Activated naive CD8-positive, alpha-beta T cell (primary cell): ENCODE results near the gene ZNF483.
"Not testable (repeated sequence)": the region's sequence is repeated elsewhere in the genome, so short reads cannot be mapped to it uniquely, and the experiment has no call there.

Experiments used
- H3K27ac Mint-ChIP-seq: one replicate; pipeline ENCODE4 v1.8.0; 2021; ENCODE audit warnings: mixed read lengths
- H3K27me3 Mint-ChIP-seq: one replicate; pipeline ENCODE4 v1.8.0; 2021; ENCODE audit warnings: mixed read lengths
- H3K36me3 Mint-ChIP-seq: one replicate; pipeline ENCODE4 v1.8.0; 2021; ENCODE audit warnings: mixed read lengths
- H3K4me1 Mint-ChIP-seq: one replicate; pipeline ENCODE4 v1.8.0; 2021; ENCODE audit warnings: low read depth, mixed read lengths
- H3K4me3 Mint-ChIP-seq: one replicate; pipeline ENCODE4 v1.8.0; 2021; ENCODE audit warnings: mild to moderate bottlenecking, mixed read lengths
- H3K9me3 Mint-ChIP-seq: one replicate; pipeline ENCODE4 v1.8.0; 2021; ENCODE audit warnings: low read depth, mixed read lengths

ZNF483 gene

DNA sequence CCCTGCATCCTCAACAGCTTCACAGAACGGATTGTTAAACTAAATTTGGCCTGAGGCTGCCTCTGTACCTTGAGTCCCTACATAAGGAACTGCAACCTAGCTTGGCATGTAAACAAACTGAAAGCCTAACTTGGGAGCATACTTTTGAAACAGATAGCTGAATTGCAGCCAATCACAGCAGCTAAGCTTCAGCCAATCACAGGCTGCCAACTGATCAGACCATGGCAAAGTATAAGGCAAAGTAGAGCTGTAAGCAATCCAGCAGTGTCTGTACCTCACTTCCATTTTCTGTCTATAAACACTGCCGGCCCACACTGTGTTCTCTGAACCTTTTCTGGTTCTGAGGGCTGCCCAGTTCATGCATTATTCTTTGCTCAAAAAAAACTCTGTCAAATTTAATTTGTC is 8.9 kb upstream of the ZNF483 start:
- H3K9me3 Mint-ChIP-seq: peaks cover 3% of the 10 kb centered on the region
- H3K27me3 Mint-ChIP-seq: peaks cover 4% of the 10 kb centered on the region
- peaks cover 3% of the 10 kb centered on the region for H3K36me3 Mint-ChIP-seq
- no peak overlapping the region for H3K27ac Mint-ChIP-seq
- no peaks in the 10 kb centered on the region for H3K4me1 Mint-ChIP-seq
- no peak overlapping the region for H3K4me3 Mint-ChIP-seq

DNA sequence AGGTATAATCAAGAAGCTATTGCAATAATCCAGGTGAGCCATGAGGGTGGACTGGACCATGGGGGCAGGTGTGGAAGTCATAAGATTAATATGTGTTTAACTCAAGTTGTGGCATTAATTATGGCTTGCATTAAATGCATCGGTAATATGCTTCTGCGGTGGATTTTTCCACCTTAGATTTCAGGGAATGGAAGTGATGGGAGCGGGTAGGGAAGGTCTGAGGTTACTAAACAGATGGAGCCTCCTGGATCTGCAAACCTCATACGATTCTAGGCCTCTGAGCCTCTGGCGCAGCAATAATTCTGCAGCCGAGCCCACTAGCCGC is 286 bp upstream of the ZNF483 start:
- H3K4me3 Mint-ChIP-seq: peak overlapping the region; percentile 95
- H3K9me3 Mint-ChIP-seq: no peaks in the 10 kb centered on the region
- H3K27me3 Mint-ChIP-seq: peaks cover 3% of the 10 kb centered on the region
- peaks cover 26% of the 10 kb centered on the region for H3K4me1 Mint-ChIP-seq
- peak overlapping the region; percentile 41 for H3K27ac Mint-ChIP-seq
- H3K36me3 Mint-ChIP-seq: peaks cover 8% of the 10 kb centered on the region

- Mint-ChIP-seq H3K27ac (peak overlapping the region; percentile 25), H3K9me3 (no peaks in the 10 kb centered on the region), H3K4me3 (no peak overlapping the region), H3K27me3 (no peaks in the 10 kb centered on the region), H3K4me1 (peaks cover 26% of the 10 kb centered on the region), H3K36me3 (peaks cover 18% of the 10 kb centered on the region)
These were observed 2.4 kb downstream of the ZNF483 start for GRCh38 chr9:111527347-111527746.

DNA sequence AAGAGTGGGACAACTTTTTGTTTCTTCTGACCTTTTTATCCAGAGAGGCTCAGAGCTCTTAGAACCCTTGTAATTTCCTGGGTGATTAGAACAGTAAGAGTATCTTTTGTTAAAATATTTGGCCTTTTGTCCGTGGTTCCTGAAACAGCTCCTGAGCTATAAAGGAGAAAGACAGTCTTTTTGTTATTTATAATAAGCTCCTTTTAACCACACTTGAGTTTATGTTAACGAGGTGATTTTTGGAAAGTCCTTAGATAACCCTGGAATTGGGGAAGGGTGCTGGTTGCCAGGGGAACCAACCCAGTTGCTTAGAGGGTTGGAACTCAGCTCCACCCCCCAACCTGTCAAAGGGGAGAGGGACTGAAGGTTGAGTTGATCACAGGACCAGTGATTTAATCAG is 4.8 kb downstream of the ZNF483 start:
- peaks cover 18% of the 10 kb centered on the region for H3K4me1 Mint-ChIP-seq
- peaks cover 36% of the 10 kb centered on the region for H3K36me3 Mint-ChIP-seq
- H3K27me3 Mint-ChIP-seq: no peaks in the 10 kb centered on the region
- H3K4me3 Mint-ChIP-seq: no peak overlapping the region
- H3K27ac Mint-ChIP-seq: no peak overlapping the region
- H3K9me3 Mint-ChIP-seq: peaks cover 8% of the 10 kb centered on the region

GRCh38 chr9:111531716-111532115 is 6.7 kb downstream of the ZNF483 start:
- Mint-ChIP-seq H3K9me3 (peaks cover 8% of the 10 kb centered on the region), H3K36me3 (peaks cover 42% of the 10 kb centered on the region), H3K27me3 (no peaks in the 10 kb centered on the region), H3K4me3 (no peak overlapping the region), H3K4me1 (peaks cover 5% of the 10 kb centered on the region), H3K27ac (no peak overlapping the region)

- H3K27ac Mint-ChIP-seq: no peak overlapping the region
- H3K36me3 Mint-ChIP-seq: peaks cover 42% of the 10 kb centered on the region
- no peak overlapping the region for H3K4me3 Mint-ChIP-seq
These were observed 8.3 kb downstream of the ZNF483 start for GRCh38 chr9:111533099-111533790.

DNA sequence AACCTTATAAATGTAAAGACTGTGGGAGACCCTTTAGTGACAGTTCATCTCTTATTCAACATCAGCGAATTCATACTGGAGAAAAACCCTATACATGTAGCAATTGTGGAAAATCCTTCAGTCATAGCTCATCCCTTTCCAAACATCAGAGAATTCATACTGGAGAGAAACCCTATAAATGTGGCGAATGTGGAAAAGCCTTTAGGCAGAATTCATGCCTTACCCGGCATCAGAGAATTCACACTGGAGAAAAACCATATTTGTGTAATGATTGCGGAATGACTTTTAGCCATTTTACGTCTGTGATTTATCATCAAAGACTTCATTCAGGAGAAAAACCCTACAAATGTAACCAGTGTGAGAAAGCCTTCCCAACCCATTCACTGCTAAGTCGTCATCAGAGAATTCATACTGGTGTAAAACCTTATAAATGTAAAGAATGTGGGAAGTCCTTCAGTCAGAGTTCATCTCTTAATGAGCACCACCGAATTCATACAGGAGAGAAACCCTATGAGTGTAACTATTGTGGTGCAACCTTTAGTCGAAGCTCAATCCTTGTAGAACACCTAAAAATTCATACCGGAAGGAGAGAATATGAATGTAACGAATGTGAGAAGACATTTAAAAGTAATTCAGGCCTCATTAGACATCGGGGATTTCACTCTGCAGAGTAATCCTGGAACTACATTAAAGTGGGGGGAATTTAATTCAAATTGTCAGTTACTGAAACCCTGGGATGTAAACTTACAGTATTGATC is 17.7 kb downstream of the ZNF483 start:
- no peak overlapping the region for H3K27ac Mint-ChIP-seq
- H3K9me3 Mint-ChIP-seq: peaks cover 24% of the 10 kb centered on the region
- no peaks in the 10 kb centered on the region for H3K4me1 Mint-ChIP-seq
- H3K27me3 Mint-ChIP-seq: no peaks in the 10 kb centered on the region
- peaks cover 60% of the 10 kb centered on the region for H3K36me3 Mint-ChIP-seq
- H3K4me3 Mint-ChIP-seq: no peak overlapping the region

More at GRCh38 chr9:111533099-111533790, 8.3 kb downstream of the ZNF483 start:
- Mint-ChIP-seq H3K4me1 (no peaks in the 10 kb centered on the region), H3K27me3 (no peaks in the 10 kb centered on the region), H3K9me3 (peaks cover 8% of the 10 kb centered on the region)

GRCh38 chr9:111548623-111549022 is 23.6 kb downstream of the ZNF483 start:
- no peak overlapping the region for H3K4me3 Mint-ChIP-seq
- H3K9me3 Mint-ChIP-seq: peaks cover 43% of the 10 kb centered on the region
- H3K36me3 Mint-ChIP-seq: peaks cover 56% of the 10 kb centered on the region
- H3K27ac Mint-ChIP-seq: no peak overlapping the region
- H3K27me3 Mint-ChIP-seq: no peaks in the 10 kb centered on the region
- no peaks in the 10 kb centered on the region for H3K4me1 Mint-ChIP-seq

DNA sequence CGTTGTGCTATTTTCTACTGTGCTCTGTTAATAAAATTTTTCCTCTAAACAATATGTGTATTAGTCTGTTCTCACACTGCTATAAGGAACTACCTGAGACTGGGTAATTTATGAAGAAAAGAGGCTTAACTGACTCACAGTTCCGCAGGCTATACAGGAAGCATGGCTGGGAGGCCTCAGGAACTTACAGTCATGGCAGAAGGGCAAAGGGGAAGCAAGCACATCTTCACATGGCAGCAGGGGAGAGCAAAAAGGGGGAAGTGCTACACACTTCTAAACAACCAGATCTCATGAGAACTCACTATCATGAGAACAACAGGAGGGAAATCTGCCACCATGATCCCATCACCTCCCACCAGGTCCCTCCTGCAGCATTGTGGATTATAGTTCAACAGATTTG is 30.4 kb downstream of the ZNF483 start:
- peaks cover 47% of the 10 kb centered on the region for H3K36me3 Mint-ChIP-seq
- not testable (repeated sequence) for H3K4me3 Mint-ChIP-seq, H3K27ac Mint-ChIP-seq, H3K27me3 Mint-ChIP-seq, H3K4me1 Mint-ChIP-seq
- H3K9me3 Mint-ChIP-seq: peaks cover 39% of the 10 kb centered on the region

GRCh38 chr9:111559000-111559610 is 34.1 kb downstream of the ZNF483 start:
- H3K9me3 Mint-ChIP-seq: peaks cover 31% of the 10 kb centered on the region
- H3K4me3 Mint-ChIP-seq: no peak overlapping the region
- no peaks in the 10 kb centered on the region for H3K27me3 Mint-ChIP-seq
- no peak overlapping the region for H3K27ac Mint-ChIP-seq
- peaks cover 42% of the 10 kb centered on the region for H3K36me3 Mint-ChIP-seq
- H3K4me1 Mint-ChIP-seq: no peaks in the 10 kb centered on the region

DNA sequence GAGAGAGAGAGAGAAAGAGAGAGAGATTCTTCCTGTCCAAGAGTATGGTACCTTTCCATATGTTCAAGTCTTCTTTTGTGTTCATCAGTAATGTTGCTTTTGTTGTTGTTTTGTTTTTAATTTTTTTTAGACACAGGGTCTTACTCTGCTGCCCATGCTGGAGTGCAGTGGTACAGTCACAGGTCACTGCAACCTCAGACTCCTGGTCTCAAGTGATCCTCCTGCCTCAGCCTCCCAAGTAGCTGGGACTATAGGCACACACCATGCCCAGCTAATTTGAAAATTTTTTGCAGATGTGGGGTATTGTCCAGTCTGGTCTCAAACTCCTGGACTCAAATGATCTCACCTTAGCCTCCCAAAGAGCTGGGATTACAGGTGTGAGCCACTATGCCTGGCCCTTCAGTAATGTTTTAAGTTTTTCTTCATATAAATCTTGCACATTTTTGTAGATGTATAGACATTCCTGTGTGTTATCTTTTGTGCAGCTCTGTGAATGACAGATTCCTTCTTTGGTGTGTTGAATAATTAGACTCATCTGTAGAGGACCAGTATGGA is 36.3 kb downstream of the ZNF483 start:
- Mint-ChIP-seq H3K4me3 (no peak overlapping the region), H3K36me3 (peaks cover 26% of the 10 kb centered on the region), H3K9me3 (peaks cover 17% of the 10 kb centered on the region), H3K27ac (no peak overlapping the region), H3K4me1 (no peaks in the 10 kb centered on the region), H3K27me3 (no peaks in the 10 kb centered on the region)

DNA sequence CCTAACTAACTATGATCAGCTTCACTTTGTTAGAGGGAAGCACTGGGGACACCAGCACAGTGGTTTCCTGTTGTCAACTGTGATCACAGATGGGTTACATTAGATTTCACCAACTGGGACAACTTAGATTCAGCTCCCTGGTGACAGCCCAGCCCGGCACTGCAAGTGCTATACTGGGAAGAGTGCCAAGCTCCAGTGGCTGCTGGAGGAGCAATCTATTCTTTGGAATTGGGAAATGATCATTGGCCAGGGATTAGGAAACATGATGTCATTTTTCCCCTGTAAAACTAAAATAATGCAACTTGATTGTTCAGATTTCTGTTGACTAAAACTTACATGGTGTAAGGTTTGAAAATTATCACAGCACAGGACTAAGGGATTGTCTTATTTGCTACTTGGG is 41.3 kb downstream of the ZNF483 start:
- Mint-ChIP-seq H3K4me3 (no peak overlapping the region), H3K27me3 (peaks cover 2% of the 10 kb centered on the region), H3K27ac (no peak overlapping the region), H3K9me3 (peaks cover 30% of the 10 kb centered on the region), H3K4me1 (no peaks in the 10 kb centered on the region), H3K36me3 (peaks cover 29% of the 10 kb centered on the region)

GRCh38 chr9:111568127-111568526 is 43.1 kb downstream of the ZNF483 start:
- not testable (repeated sequence) for H3K4me3 Mint-ChIP-seq, H3K27ac Mint-ChIP-seq, H3K27me3 Mint-ChIP-seq, H3K4me1 Mint-ChIP-seq
- Mint-ChIP-seq H3K9me3 (peaks cover 26% of the 10 kb centered on the region), H3K36me3 (peaks cover 23% of the 10 kb centered on the region)

GRCh38 chr9:111572950-111573604 is 48.1 kb downstream of the ZNF483 start:
- Mint-ChIP-seq H3K4me3 (no peak overlapping the region), H3K4me1 (no peaks in the 10 kb centered on the region), H3K9me3 (peaks cover 18% of the 10 kb centered on the region), H3K27ac (no peak overlapping the region), H3K27me3 (peaks cover 4% of the 10 kb centered on the region), H3K36me3 (peaks cover 17% of the 10 kb centered on the region)

GRCh38 chr9:111582888-111583287 is 57.9 kb downstream of the ZNF483 start:
- no peak overlapping the region for H3K27ac Mint-ChIP-seq
- H3K4me1 Mint-ChIP-seq: no peaks in the 10 kb centered on the region

More at GRCh38 chr9:111582888-111583287, 57.9 kb downstream of the ZNF483 start:
- Mint-ChIP-seq H3K36me3 (no peaks in the 10 kb centered on the region), H3K9me3 (no peaks in the 10 kb centered on the region), H3K4me3 (no peak overlapping the region), H3K27me3 (no peaks in the 10 kb centered on the region)
